ENCODE results near the gene CCDC190. TPM values are rescaled to one million over a fixed set of nuclear protein-coding genes. Genes with fewer than 3 reads are reported as not detected.

Gene CCDC190
- total and polyA plus RNA-seq, 2 of the 4 experiments (the other 2 are of a cell fraction) = 0.10 to 0.36 TPM

DNA sequence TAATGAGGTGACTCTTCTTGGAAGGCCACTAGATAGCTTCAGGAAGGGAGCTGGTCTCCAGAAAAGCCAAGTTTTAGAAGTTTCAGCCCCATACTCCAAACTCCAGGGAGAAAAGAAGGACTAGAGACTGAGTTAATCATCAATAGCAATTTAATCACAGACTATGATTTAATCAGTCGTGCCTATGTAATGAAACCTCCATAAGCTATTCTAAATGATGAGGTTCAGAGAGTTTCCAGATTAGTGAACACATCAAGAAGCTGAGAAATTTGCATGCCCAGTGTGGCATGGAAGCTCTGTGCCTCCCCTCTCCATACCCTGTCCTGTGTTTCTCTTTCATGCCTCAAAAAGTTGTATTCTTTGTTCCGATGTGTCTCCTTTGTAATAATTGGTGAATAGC lies 49.2 kb upstream of the CCDC190 start (continued):
- TF ChIP-seq, protein P1, sequence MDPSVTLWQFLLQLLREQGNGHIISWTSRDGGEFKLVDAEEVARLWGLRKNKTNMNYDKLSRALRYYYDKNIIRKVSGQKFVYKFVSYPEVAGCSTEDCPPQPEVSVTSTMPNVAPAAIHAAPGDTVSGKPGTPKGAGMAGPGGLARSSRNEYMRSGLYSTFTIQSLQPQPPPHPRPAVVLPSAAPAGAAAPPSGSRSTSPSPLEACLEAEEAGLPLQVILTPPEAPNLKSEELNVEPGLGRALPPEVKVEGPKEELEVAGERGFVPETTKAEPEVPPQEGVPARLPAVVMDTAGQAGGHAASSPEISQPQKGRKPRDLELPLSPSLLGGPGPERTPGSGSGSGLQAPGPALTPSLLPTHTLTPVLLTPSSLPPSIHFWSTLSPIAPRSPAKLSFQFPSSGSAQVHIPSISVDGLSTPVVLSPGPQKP (IDR thresholded peaks at IDR 0.05; ENCODE audit: borderline replicate concordance, low read depth, low read length) = no peak

DNA sequence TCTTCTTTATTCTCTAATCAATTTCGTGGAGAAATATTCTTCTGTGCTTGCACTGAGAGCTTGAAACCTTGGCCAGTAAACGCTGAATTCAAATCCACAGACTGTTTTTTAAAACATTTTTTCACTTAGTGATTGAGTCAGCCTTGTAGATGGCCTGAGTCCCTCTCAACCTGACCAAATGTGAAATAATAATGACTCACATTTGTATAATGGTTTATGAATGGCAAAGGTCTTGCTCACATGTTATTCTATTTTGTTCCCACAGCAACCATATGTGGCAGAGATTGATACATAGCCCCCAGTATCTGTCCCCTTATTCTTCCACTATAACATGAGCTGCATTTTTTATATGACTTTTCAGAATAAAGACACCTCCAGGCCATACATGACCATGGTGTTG lies 47.8 kb upstream of the CCDC190 start:
- Histone ChIP-seq H3K18ac (ENCODE audit: low read depth, low read length) (peak overlapping the region; percentile 31; the same call in 1 of the 2 replicates), H2BK20ac (ENCODE audit: low read depth, low read length) (peak overlapping the region; percentile 86), H3K27me3 (ENCODE audit: control insufficient read depth, insufficient read depth, low read length) (no peaks in the 10 kb centered on the region), H3K56ac (ENCODE audit: extremely low read depth, insufficient read depth, low read length) (peak overlapping the region; percentile 72), H2BK5ac (ENCODE audit: low read depth, low read length, poor library complexity, severe bottlenecking) (peak overlapping the region; percentile 79), H4K8ac (ENCODE audit: low read depth in 2 of 2, low read length in 2 of 2) (peak overlapping the region in 1 of 2 experiments; percentile 65; a peak in 2 of 4 replicates), H3K36me3 (ENCODE audit: control insufficient read depth, insufficient read depth, low read length) (no peaks in the 10 kb centered on the region), H2AK5ac (ENCODE audit: low read depth, low read length) (no peak overlapping the region), H4K91ac (ENCODE audit: insufficient read depth, low read depth, low read length) (peak overlapping the region; percentile 79), H3K27ac (ENCODE audit: insufficient read depth, low read length) (peak overlapping the region; percentile 36), H2BK15ac (ENCODE audit: low read depth, low read length) (0 out of 3 replicates have a peak overlapping the region, but pooled peaks have one; percentile 45), H3K4me1 (ENCODE audit: control insufficient read depth, insufficient read depth, low read length) (peaks cover 11% of the 10 kb centered on the region), H3K4me2 (ENCODE audit: low read depth, low read length) (peak overlapping the region; percentile 17; the same call in 1 of the 2 replicates), H2AFZ (replicated peaks; ENCODE audit: low read length, poor library complexity) (peak overlapping the region; percentile 81), H3K9ac (ENCODE audit: low read depth, low read length) (peak overlapping the region; percentile 2; the same call in 1 of the 2 replicates), H3K23ac (ENCODE audit: low read depth, low read length) (peak overlapping the region; percentile 86; the same call in 1 of the 2 replicates), H2AK9ac (replicated peaks; ENCODE audit: low read depth, low read length, poor library complexity) (no peak overlapping the region), H3K4ac (ENCODE audit: low read depth, low read length) (peak overlapping the region; percentile 67), H3K9me3 (ENCODE audit: control insufficient read depth, insufficient read depth, low read length) (peaks cover 6% of the 10 kb centered on the region), H4K20me1 (ENCODE audit: insufficient read depth, low read length) (no peaks in the 10 kb centered on the region), H2BK120ac (ENCODE audit: low read depth, low read length) (peak overlapping the region; percentile 89; the same call in 1 of the 2 replicates), H3K79me1 (ENCODE audit: low read depth in 1 of 2, low read length in 2 of 2) (no peaks in the 10 kb centered on the region), H3K4me3 (ENCODE audit: insufficient read depth, low read depth, low read length) (no peak overlapping the region), H3K14ac (replicated peaks; ENCODE audit: low read depth, low read length) (peak overlapping the region; percentile 88), H4K5ac (ENCODE audit: low read depth, low read length) (no peak overlapping the region; the same call in 1 of the 2 replicates), H3K9me1 (ENCODE audit: insufficient read depth, low read length) (peaks cover 14% of the 10 kb centered on the region)
- dilution Hi-C loops (cut with HindIII; ENCODE audit: low sequenced_read_pairs, unreplicated experiment) (no loop called here), intact Hi-C loops (cut with micrococcal nuclease) (no loop called here), in situ Hi-C loops (cut with MboI; ENCODE audit: low sequenced_read_pairs) (no loop called here)
- POLR2A ChIA-PET (ENCODE audit: unreplicated experiment) = no interaction called here
- WGBS, 2 experiments (ENCODE audit: extremely low coverage in 2 of 2, insufficient read length in 1 of 2) = no CpG with 5 or more reads among the region's 2 CpGs
- peak; percentile 91 for DNase-seq
- CTCF ChIA-PET = no interaction called here
- no TSS peak for BruUV-seq (replicated peaks)
- ATAC-seq (ENCODE audit: low read depth) = peak; percentile 74
- TF ChIP-seq RAD21 (IDR thresholded peaks at IDR 0.05; ENCODE audit: low read length) = no peak
- TF ChIP-seq, protein P2, sequence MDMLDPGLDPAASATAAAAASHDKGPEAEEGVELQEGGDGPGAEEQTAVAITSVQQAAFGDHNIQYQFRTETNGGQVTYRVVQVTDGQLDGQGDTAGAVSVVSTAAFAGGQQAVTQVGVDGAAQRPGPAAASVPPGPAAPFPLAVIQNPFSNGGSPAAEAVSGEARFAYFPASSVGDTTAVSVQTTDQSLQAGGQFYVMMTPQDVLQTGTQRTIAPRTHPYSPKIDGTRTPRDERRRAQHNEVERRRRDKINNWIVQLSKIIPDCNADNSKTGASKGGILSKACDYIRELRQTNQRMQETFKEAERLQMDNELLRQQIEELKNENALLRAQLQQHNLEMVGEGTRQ (IDR thresholded peaks at IDR 0.05; ENCODE audit: low read depth, low read length) = no peak
- no peak for TF ChIP-seq MAZ (IDR thresholded peaks at IDR 0.05; ENCODE audit: borderline replicate concordance, low read depth, low read length)
- no peak for TF ChIP-seq CHD1 (IDR thresholded peaks at IDR 0.05; ENCODE audit: low read depth, low read length)
- peak; percentile 77 for TF ChIP-seq CEBPB (IDR thresholded peaks at IDR 0.05; ENCODE audit: low read depth, low read length)
- TF ChIP-seq, protein P1 (IDR thresholded peaks at IDR 0.05; ENCODE audit: borderline replicate concordance, low read depth, low read length) = no peak
- TF ChIP-seq MXI1 (IDR thresholded peaks at IDR 0.05; ENCODE audit: borderline replicate concordance, low read depth, low read length) = no peak
- no peak for TF ChIP-seq SMC3 (IDR thresholded peaks at IDR 0.05; ENCODE audit: low read depth, low read length)
- TF ChIP-seq RFX5 (IDR thresholded peaks at IDR 0.05; ENCODE audit: low read depth, low read length) = no peak
- TF ChIP-seq, protein P3, sequence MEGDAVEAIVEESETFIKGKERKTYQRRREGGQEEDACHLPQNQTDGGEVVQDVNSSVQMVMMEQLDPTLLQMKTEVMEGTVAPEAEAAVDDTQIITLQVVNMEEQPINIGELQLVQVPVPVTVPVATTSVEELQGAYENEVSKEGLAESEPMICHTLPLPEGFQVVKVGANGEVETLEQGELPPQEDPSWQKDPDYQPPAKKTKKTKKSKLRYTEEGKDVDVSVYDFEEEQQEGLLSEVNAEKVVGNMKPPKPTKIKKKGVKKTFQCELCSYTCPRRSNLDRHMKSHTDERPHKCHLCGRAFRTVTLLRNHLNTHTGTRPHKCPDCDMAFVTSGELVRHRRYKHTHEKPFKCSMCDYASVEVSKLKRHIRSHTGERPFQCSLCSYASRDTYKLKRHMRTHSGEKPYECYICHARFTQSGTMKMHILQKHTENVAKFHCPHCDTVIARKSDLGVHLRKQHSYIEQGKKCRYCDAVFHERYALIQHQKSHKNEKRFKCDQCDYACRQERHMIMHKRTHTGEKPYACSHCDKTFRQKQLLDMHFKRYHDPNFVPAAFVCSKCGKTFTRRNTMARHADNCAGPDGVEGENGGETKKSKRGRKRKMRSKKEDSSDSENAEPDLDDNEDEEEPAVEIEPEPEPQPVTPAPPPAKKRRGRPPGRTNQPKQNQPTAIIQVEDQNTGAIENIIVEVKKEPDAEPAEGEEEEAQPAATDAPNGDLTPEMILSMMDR (conservative IDR thresholded peaks at IDR 0.05; ENCODE audit: low read depth, low read length) = no peak
- TF ChIP-seq RCOR1 (IDR thresholded peaks at IDR 0.05; ENCODE audit: insufficient replicate concordance, low read length) = no peak

Data from IMR-90 (cell line).